Hepatocyte (in vitro differentiated cells): ENCODE measurements around the gene IGSF9.

Experiments used
- EZH2 ChIP-seq: fragments of 200-600 bp; sonication (generic); IDR thresholded peaks from 2 replicates; pipeline ENCODE4 v1.6.1; 2016; ENCODE audit warnings: antibody characterized with exemption, mild to moderate bottlenecking, borderline replicate concordance
- TF ChIP-seq, protein P1 (sequence below): fragments of 200-600 bp; sonication (generic); IDR thresholded peaks from 2 replicates; pipeline ENCODE4 v1.5.1; 2016; ENCODE audit warnings: antibody characterized with exemption, mild to moderate bottlenecking; ENCODE audit not compliant: poor library complexity

DNA sequence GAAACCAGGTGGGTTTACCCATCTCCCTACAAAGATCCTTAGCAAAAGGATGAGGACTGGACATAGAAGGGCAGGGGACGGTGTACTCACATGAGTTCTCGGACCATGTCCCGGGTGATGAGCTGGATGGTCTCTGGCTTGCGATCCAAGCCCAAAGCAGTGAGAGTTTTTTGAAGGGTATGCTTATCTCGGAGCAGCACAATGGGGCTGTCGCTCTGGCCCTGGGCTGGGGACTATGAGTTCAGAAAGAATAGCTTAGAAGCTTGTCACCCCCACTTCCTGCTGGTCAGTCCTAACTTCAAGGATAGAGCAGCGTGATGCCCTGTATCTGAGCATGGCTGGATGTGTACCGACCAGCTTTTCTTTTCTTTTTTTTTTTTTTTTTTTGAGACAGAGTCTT is 55.0 kb downstream of the IGSF9 start:
- TF ChIP-seq EZH2: no peak
- TF ChIP-seq, protein P1, sequence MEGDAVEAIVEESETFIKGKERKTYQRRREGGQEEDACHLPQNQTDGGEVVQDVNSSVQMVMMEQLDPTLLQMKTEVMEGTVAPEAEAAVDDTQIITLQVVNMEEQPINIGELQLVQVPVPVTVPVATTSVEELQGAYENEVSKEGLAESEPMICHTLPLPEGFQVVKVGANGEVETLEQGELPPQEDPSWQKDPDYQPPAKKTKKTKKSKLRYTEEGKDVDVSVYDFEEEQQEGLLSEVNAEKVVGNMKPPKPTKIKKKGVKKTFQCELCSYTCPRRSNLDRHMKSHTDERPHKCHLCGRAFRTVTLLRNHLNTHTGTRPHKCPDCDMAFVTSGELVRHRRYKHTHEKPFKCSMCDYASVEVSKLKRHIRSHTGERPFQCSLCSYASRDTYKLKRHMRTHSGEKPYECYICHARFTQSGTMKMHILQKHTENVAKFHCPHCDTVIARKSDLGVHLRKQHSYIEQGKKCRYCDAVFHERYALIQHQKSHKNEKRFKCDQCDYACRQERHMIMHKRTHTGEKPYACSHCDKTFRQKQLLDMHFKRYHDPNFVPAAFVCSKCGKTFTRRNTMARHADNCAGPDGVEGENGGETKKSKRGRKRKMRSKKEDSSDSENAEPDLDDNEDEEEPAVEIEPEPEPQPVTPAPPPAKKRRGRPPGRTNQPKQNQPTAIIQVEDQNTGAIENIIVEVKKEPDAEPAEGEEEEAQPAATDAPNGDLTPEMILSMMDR: no peak
